Stimulated activated CD8-positive, alpha-beta memory T cell treated with anti-CD3 and anti-CD28 coated beads, Interleukin-15, amount 100 ng/mL, for 24 hours (primary cell): ENCODE results near the gene SOX5.

Experiments
- DNase-seq: peaks from one replicate; pipeline ENCODE4 v3.0.0-alpha.2; 2020; ENCODE audit warnings: low read depth

Gene SOX5

GRCh38 chr12:23596568-23596967 is 352.9 kb downstream of the SOX5 start:
- no peak for DNase-seq

- no peak for DNase-seq
Measured at GRCh38 chr12:23587833-23588559, 361.5 kb downstream of the SOX5 start.

GRCh38 chr12:23585782-23586163 is 363.7 kb downstream of the SOX5 start:
- no peak for DNase-seq

- no peak for DNase-seq
Measured at GRCh38 chr12:23585156-23585781, 364.2 kb downstream of the SOX5 start.

GRCh38 chr12:23581913-23582312 is 367.6 kb downstream of the SOX5 start:
- no peak for DNase-seq

GRCh38 chr12:23579257-23579656 is 370.2 kb downstream of the SOX5 start:
- DNase-seq, result no peak

GRCh38 chr12:23576372-23576771 is 373.1 kb downstream of the SOX5 start:
- DNase-seq, result no peak

- no peak for DNase-seq
Measured at GRCh38 chr12:23569356-23569755, 380.1 kb downstream of the SOX5 start.

GRCh38 chr12:23566133-23566532 is 383.3 kb downstream of the SOX5 start:
- no peak for DNase-seq

GRCh38 chr12:23564451-23565152 is 384.9 kb downstream of the SOX5 start:
- no peak for DNase-seq

GRCh38 chr12:23561364-23562345 is 387.8 kb downstream of the SOX5 start:
- DNase-seq, result no peak

- DNase-seq, result no peak
Measured at GRCh38 chr12:23560611-23561010, 388.9 kb downstream of the SOX5 start.

- no peak for DNase-seq
Measured at GRCh38 chr12:23559268-23559753, 390.2 kb downstream of the SOX5 start.

GRCh38 chr12:23556661-23557060 is 392.8 kb downstream of the SOX5 start:
- DNase-seq, result no peak

GRCh38 chr12:23555825-23556207 is 393.7 kb downstream of the SOX5 start:
- DNase-seq, result no peak

GRCh38 chr12:23555180-23555824 is 394.2 kb downstream of the SOX5 start:
- DNase-seq, result no peak

GRCh38 chr12:23552417-23552816 is 397.1 kb downstream of the SOX5 start:
- DNase-seq, result no peak

GRCh38 chr12:23550753-23551152 is 398.7 kb downstream of the SOX5 start:
- DNase-seq, result no peak

GRCh38 chr12:23548742-23549141 is 400.7 kb downstream of the SOX5 start:
- no peak for DNase-seq

- no peak for DNase-seq
Measured at GRCh38 chr12:23546756-23547155, 402.7 kb downstream of the SOX5 start.

- DNase-seq, result no peak
Measured at GRCh38 chr12:23543767-23544166, 405.7 kb downstream of the SOX5 start.
